NCI-H2081 (cell line): ENCODE measurements around the gene TBC1D1.

Experiments
- DNase-seq, 2 experiments: peaks; one replicate each; lab custom pipeline; 2025; lab: John Stamatoyannopoulos, UW

The TBC1D1 gene

GRCh38 chr4:38049545-38050170, 158.8 kb downstream of the TBC1D1 start:
- DNase-seq: no peak

GRCh38 chr4:38050560-38051350, 159.9 kb downstream of the TBC1D1 start:
- no peak for DNase-seq

- DNase-seq: no peak
These were observed 164.7 kb downstream of the TBC1D1 start for GRCh38 chr4:38055566-38055965.

- no peak for DNase-seq
These were observed 165.3 kb downstream of the TBC1D1 start for GRCh38 chr4:38056011-38056685.

- DNase-seq: no peak
These were observed 167.3 kb downstream of the TBC1D1 start for GRCh38 chr4:38058151-38058550.

GRCh38 chr4:38060829-38061431, 170.0 kb downstream of the TBC1D1 start:
- DNase-seq: no peak

GRCh38 chr4:38062088-38062775, 171.3 kb downstream of the TBC1D1 start:
- DNase-seq: peak; percentile 67 to 69

- DNase-seq: no peak
These were observed 171.9 kb downstream of the TBC1D1 start for GRCh38 chr4:38062776-38063097.

GRCh38 chr4:38065176-38065575, 174.3 kb downstream of the TBC1D1 start:
- DNase-seq: no peak

GRCh38 chr4:38065900-38066299, 175.0 kb downstream of the TBC1D1 start:
- DNase-seq: no peak

GRCh38 chr4:38067499-38067898, 176.6 kb downstream of the TBC1D1 start:
- DNase-seq: no peak

- no peak for DNase-seq
These were observed 177.2 kb downstream of the TBC1D1 start for GRCh38 chr4:38068107-38068506.

- no peak for DNase-seq
These were observed 178.4 kb downstream of the TBC1D1 start for GRCh38 chr4:38069271-38069760.

GRCh38 chr4:38071801-38072431, 181.0 kb downstream of the TBC1D1 start:
- no peak for DNase-seq

- no peak for DNase-seq
These were observed 181.7 kb downstream of the TBC1D1 start for GRCh38 chr4:38072578-38072977.

- DNase-seq: no peak
These were observed 182.8 kb downstream of the TBC1D1 start for GRCh38 chr4:38073596-38074234.

- DNase-seq: no peak
These were observed 184.7 kb downstream of the TBC1D1 start for GRCh38 chr4:38075370-38076152.

GRCh38 chr4:38076153-38076669, 185.3 kb downstream of the TBC1D1 start:
- no peak for DNase-seq

GRCh38 chr4:38077791-38078489, 187.1 kb downstream of the TBC1D1 start:
- DNase-seq: no peak
